Vagina (tissue), 2 donors: ENCODE results near the gene CADPS.

Source experiments
- CTCF ChIP-seq, 3 experiments: fragments of 450-650 bp in 2 of 3; fragments of 200-600 bp in 1 of 3; sonication (generic) in 1 of 3; IDR thresholded peaks; one replicate each; pipeline ENCODE4 v1.5.1; 2017 to 2019; ENCODE audit warnings: antibody characterized with exemption in 3 of 3, mild to moderate bottlenecking in 2 of 3, moderate library complexity in 2 of 3
- POLR2AphosphoS5 ChIP-seq, 2 donors: sonication (generic); formaldehyde crosslinking; IDR thresholded peaks; one replicate each; pipeline ENCODE4 v1.9.0; 2017; ENCODE audit warnings: antibody characterized with exemption in 2 of 2, mild to moderate bottlenecking in 2 of 2, low read depth in 1 of 2; ENCODE audit not compliant: insufficient read depth in 1 of 2

GRCh38 chr3:62718515-62719320, 156.5 kb downstream of the CADPS start:
- TF ChIP-seq CTCF (IDR thresholded peaks at IDR 0.05) (no peak), POLR2AphosphoS5 (IDR thresholded peaks at IDR 0.05; ENCODE audit: insufficient read depth in 1 of 2, low read depth in 1 of 2) (no peak)
